ENCODE measurements around the gene NTSR1.

NTSR1 gene

DNA sequence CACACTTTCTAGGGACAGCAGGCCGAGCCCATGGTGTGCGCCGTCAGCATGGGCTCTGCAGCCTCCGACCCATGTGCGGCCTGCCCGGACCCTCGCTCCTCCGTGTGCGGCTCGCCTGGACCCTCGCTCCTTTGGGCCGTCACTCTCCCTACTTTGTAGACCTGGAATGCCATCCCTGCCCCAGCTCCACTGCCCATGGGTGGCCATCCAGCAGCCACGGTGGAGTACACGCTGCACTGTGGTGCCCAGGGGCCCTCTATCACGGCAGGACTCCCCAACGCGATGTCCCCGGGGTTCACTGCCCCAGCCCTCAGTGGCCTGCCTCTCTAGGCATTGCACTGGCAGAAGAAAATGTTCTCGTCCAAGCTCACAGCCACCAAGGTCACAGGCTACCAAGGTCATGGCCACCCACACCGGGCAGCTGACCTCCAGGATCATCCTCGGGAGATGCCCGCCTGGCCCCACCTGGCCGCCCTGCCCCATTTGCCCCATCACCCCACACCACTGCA, 63.5 kb downstream of the NTSR1 start:
- DNase-seq (ENCODE audit: low spot score) = no peak

DNA sequence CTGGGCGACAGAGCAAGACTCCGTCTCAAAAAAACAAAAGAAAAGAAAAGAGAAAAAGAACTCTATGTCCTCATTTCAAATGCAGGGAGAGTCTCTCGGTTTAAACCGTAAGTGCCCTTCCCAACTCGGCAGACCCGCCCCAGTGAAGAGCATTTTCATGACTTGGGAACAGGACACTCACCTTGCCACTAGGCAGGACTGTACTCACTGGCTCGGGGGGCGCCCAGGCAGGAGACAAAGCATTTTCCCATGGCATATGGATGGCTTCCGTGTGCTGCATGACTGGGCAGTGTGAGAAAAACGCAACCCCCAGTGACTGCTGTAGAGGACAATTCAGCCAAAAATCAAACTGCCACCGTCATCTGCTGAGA, 64.0 kb downstream of the NTSR1 start:
- DNase-seq (ENCODE audit: low spot score) = no peak

DNA sequence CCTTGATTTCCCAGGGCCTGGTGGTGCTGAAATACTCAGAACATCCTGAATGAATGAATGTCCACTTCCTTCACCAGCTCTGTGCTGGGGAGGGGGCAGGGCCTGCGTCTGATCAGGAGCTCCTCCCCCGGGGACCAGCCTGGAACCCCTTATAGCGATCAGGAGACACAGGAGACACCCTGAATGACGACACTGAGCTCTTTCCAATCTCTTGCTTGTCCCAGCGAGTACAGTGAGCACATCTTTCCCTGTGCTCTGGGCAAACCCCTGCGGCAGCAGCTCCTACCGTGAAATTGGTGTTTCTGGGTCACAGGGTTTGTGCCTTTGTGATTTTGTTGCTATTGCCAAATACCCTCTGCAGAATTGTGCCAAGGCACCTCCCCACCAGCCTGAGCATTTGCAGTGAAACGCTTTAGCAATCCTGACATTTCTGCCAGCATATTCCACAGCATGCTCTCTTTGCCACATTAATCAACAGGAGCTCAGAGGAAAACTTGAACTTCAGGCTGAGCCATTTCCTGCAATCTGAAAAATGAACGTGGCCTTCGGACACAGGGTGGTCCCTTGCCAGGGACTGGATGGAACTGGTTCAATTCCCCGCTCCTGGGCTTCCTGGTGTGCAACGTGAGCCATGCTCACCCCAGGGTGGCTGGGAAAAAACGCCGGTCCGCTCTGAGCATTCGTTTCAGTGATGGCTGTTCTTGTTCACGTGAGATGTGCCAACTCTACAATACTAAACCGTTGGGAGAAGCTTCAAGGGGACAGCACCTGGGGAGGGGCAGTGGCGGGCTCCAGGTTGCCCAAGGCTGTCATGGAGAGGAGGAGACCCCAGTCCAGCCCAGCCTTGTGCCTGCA, 64.6 kb downstream of the NTSR1 start:
- DNase-seq (ENCODE audit: low spot score) = no peak

DNA sequence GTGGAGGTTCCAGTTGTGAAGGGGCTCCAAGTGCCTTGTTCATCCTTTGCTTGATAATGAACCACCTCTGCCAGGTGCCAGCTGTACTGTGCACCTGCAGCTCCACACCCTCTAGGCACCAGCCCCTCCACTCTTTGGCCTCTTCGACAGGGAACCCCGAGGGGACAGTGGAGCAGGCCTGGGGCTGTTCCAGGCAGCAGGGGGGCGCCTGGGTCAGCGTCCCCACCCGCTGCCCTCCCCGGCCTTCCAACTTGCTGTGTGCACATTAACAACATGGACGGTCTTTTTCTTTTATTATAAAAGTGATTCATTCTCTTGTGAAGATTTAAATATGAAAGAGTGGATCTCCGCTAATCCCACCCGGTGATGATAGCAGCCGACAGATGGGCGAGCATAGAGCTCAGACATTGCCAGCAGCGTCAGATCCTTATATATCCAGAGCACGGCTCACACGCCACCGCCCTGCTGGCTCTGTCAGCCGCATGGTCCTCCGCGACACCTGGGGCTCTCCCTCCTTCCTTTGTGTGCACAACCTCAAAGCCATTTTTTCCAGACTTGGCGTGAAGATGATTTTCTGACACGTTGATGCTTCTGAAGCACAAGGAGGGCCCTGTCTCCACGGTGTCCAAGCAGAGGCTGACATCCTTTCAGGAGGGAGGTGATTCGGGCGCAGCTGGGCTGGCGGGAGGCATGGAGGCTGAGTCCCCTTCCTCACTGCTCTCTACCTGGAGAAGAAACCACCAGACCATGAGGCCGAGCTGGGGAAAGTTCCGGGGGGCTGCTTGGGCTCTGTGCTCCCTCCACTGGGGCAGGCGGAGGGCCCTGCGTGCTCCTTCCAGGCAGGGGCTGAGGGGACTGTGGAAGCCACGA, 65.4 kb downstream of the NTSR1 start:
- no peak for DNase-seq (ENCODE audit: low spot score)

DNA sequence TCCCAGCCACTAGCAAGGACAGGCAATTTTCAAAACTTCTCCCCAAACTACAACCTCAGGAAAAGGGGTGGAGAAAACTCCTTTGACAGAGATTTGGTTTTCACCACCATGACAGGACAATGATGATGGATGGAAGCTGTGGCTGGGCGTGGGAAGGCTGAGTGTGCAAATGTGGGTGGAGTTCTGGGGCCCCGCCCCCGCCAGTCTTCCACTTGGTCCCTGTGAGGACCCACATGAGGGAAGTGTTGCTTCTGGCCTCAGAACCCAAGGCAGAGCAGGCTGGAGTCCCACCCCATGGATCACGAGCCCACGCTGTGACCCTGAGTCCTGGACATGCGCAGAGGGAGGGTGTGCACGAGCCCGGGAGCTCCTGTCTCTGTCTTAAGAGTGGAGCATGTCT, 66.1 kb downstream of the NTSR1 start:
- DNase-seq (ENCODE audit: low spot score) = no peak

DNA sequence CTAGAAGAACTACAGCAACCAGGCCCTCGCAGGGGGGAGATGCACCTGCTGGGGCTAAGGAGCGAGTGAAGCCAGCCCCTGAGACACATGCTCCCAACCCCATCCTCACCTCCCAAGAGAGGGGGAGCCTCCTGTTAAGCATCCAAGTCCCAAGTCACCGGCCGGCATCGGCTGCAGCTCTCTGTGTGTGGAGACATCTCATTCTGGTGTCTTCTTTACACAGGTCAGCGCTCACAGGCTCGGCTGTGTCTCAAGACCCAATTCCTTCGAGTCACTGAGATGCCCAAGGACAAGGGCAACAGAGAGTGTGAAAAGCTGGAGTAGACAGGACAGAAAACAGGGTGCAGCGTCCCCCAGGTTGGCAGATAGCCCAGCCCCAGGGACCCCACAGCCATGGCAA, 66.6 kb downstream of the NTSR1 start:
- DNase-seq (ENCODE audit: low spot score) = no peak

DNA sequence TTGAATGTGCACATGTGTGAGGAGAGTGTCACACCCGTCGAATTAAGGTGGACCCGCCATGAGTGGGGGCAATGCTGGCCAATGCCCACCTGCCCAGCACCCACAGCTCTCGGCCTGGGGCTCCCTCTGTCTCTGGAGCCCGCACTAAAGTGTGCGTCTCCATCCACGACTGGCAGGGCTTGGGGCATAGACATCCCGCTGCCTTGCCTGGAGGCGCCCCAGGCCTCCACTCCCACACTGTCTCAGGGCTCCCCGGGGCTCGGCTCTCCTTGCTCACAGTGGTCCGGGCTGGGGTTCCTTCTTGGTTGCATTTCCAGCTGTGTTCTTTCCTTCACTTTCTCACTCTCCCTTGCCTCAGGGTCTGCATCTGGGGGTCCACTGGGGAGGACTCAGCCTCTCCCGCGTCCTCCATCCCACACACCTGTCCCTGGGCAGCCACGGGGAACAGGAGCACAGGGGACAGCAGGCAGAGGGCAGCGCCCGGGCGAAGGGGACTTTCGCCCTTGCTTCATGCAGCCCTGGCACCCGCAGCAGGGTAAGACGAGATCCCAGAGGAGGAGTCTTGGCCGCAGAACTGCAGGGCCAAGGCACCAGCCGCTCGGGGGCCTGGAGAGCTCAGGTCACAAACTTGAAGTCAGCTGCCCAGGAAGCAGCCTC, 67.5 kb downstream of the NTSR1 start:
- DNase-seq (ENCODE audit: low spot score) = no peak

DNA sequence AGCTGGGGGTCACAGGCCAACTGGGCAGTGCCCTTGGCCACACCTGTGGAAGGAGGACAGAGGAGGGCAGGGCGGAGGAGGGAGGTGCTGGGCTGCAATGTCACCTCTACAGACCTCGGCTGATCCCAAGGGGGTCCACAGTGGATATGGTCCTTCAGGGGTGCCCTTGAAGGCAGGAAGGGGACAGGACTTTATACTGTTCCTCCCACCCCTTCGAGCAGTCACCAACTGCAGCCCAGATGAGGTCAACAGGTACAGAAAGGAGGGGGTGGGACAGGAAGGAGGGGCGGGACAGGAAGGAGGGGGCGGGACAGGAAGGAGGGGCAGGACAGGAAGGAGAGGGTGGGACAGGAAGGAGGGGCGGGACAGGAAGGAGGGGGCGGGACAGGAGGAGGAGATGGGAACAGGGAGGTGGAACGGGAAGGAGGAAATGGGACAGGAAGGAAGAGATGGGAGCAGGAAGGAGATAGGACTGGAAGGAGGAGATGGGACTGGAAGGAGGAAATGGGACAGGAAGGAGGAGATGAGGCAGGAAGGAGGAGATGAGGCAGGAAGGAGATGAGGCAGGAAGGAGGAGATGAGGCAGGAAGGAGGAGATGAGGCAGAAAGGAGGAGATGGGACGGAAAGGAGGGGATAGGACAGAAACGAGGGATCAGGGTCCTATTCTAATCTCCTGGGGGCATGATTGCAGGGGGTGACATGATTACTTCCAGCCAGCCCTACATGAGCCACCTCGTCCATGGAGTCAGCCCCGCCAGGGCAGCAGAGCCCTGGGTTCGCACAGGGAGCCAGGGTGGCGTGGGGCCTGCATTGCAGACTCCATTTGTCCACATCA, 68.3 kb downstream of the NTSR1 start:
- DNase-seq (ENCODE audit: low spot score) = no peak

DNA sequence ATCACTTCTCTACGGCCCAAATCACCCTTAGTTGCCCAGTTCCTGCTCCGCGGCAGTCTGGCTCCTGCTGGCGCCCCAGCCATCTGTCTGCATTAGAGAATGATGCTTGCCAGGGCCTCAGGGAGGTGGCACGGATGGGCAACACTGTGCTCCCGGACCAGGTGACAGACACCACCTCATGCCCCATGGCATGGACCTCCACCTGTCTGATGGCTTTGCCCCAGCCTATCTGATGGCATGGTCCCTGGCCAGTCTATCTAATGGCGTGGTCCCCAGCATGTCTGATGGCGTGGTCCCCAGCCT, 68.8 kb downstream of the NTSR1 start:
- DNase-seq (ENCODE audit: low spot score) = no peak

DNA sequence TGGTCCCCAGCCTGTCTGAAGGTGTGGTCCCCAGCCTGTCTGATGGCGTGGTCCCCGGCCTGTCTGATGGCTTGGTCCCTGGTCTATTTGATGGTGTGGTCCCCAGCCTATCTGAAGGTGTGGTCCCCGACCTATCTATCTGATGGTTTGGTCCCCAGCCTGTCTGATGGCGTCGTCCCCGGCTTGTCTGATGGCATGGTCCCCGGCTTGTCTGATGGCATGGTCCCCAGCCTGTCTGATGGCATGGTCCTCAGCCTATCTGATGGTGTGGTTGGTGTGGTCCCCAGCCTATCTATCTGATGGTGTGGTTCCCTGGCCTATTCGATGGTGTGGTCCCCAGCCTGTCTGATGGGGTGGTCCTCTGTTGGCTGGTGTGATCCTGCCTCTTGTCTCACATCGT, 69.4 kb downstream of the NTSR1 start:
- DNase-seq (ENCODE audit: low spot score) = no peak

DNA sequence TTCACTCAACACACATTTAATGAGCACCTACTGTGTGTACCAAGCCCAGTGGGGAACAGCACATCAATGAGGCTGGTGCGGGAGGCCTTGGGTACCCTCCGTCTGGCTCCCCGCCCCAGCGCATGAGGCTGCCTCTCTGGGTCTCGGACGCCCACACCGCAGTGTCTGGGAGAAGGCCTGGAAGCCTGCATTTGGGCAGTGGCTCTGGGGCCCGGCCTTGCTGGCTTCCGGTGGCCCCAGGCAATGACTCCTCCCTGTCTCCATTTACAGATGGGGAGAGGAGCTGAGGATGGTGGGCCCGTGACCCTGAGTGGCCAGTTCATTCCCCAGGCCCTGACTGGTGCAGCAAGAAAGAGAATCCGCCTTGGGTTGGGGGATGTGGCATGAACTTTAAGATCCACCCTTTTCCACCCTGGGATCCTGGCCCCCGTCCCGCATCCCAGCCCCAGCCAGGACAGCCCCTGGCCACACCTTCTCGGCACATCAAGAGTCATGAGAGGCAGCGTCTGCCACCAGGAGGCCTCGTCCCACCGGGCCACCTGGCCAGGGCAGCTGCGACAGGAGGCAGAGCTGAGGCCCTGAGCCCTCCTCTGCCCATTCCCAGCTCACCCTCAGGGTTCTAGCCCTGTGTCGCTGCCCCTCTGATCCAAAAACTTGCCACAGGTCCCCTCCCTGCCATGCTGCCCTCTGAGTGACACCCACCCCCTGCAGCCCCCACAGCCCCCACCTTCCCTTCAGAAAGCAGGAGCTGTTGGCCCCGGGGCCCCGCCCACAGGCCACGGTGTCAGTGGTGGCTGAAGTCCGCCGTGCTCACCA, 70.2 kb downstream of the NTSR1 start:
- DNase-seq (ENCODE audit: low spot score) = no peak

DNA sequence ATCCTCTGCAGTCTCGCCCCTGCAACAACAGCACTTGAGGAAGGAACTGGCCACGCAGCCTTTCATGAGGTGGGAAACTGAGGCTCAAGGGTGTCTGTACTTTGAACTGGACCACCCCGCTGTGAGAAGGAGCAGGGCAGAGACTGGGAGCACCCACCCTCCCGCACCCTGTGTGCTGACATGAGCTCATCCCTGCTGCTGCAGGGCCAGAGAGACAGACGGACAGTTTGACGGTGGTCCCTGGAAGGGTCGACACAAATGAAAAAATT, 70.7 kb downstream of the NTSR1 start:
- DNase-seq (ENCODE audit: low spot score) = no peak

DNA sequence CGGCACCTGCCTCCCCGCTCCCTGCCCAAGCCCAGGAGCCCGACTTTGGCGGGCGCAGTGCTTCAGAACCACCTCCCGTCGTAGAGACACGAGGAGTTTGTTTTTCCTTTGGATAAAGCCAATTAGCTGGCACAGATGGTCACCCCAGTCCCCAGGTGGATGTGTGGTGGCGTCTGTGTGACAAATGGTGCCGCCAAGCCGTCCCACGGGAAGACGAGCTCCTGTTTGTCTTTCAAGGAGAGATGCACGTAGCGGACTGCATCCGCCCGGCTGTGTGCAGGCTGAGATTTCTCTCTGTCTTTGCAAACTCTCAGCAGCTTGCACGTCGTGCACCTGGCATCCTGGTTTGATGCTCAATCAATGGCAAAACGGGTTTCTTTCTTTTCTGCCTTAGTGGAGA, 71.6 kb downstream of the NTSR1 start:
- no peak for DNase-seq (ENCODE audit: low spot score)

DNA sequence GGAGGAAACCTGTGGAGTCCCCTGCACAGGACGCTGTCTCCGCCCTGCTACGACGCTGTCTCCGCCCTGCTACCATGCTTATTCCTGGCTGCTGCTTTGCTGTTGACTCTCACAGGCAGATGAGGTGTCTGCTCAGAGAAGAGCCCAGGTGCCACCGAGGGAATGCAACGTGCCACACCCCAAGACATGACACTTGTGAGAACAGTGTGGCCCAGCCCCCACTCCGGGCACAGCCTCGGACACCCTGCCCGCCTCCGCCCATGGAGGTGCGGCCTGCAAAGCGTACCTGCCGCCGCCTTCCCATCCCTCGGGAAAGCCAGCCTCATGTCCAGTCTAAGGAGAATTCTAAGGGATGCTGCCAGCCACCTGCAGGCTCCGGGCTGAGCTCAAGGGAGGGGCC, 72.1 kb downstream of the NTSR1 start:
- no peak for DNase-seq (ENCODE audit: low spot score)

DNA sequence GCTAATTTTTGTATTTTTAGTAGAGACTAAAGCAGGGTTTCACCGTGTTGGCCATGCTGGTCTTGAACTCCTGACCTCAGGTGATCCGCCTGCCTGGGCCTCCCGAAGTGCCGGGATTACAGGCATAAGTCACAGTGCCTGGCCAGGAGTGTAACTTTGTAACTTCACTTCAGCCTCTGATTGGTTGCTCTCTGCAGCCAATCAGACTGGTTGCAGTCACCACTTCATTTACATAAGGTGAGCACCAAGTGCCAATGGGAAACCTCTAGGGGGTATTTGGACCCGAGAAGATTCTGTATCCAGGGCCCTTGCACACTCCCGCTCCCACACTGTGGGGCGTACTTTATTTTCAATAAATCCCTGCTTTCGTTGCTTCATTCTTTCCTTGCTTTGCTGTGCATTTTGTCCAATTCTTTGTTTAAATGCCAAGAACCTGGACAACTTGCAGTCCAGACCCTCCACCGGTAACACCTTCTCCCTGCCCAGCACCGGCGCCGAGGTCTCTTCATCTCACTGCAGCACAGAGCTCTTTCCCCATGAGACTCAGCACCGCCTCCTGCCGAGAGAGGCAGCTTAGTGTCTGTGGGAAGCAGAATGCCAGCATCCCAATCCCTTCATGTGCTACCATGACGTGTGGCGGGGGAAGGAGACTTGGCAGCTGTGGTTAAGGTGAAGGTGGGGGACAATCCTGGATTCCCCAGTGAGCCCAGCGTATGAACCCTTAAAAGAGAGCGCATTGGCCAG, 73.7 kb downstream of the NTSR1 start:
- no peak for DNase-seq (ENCODE audit: low spot score)

DNA sequence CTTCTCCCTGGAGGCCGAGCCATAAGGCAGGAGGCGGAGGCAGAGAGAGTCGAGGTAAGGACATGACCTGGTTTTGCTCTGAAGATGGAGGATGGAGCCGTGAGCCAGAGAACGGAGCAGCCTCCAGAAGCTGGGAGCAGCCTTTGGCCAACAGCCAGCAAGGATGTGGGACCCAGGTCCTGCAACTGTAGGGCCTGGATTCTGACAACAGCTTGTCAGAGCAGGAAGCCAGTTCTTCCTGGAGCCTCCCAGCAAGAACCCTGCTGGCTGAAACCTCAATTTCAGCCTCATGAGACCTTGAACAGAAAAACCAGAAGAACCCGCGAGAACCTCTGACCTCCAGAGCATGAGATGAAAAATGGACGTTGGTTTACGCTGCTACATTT, 74.2 kb downstream of the NTSR1 start:
- no peak for DNase-seq (ENCODE audit: low spot score)

DNA sequence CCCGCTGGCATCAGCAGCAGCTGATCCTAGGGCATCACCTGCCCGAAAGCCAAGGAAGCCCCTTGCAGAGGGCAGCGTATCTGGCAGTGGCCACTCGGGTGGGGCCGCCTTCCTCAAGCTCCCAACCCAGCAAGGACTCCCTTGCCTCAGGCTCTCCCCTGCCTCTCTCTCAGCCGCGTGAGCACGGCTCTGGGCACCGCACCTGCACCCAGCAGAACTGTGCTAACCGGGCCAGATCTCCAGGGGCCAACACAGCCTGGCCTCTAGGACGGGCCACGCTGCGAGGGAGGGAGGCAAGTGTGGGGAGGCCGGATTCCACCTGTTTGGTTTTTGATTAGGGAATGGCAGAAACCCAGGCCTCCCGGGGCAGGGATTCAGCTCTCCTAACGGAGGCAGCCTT, 75.9 kb downstream of the NTSR1 start:
- DNase-seq (ENCODE audit: low spot score) = no peak

DNA sequence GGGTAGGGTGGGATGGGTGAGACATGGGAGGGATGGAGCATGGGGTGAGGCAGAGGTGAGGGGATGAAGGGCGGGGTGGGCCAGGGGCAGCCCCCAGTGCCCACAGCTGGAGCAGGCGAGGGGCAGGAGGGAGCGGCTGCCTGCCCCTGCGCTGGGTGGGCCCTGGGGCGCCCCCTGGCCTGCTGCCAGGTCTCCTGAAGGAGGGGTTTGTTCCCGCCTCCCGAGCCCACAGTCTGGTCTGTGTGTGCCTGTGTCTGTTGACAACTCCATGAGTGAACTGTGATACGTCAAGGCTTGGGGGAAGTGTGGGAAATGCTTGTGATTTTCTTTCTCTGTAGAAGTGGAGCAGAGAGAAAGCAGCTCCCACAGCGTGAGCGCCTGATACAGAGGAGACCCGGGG, 76.8 kb downstream of the NTSR1 start:
- no peak for DNase-seq (ENCODE audit: low spot score)

DNA sequence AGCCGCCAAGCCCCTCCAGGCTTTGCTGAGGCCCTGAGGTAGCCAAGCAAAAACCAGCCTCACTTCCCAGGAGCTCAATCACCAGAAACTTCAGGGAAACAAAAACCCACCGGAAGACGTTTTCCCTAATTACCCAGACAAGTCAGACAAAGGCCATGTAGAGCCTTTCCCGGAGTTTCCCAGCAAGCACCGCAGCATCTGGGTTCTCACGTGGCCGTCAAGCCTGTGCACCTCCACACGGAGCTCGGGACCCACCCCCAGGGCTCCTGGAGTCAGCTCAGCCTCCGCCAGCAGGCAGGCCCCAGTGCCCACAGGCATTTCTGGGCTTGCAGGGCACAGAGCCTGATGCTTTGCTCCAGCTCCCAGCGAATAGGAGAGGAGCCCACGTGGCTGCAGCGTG, 77.5 kb downstream of the NTSR1 start:
- DNase-seq (ENCODE audit: low spot score) = no peak

DNA sequence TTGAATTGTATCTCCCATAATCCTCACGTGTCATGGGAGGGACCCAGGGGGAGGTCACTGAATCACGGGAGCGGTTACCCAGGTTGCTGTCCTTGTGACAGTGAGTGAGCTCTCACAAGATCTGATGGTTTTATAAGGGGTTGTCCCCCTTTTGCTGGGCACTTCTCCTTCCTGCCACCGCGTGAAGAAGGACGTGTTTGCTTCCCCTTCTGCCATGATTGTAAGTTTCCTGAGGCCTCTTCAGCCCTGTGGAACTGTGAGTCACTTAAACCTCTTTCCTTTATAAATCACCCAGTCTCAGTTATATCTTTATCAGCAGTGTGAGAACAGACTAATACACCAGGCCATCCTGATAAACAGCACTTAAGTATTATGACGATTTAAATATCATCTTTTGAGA, 78.7 kb downstream of the NTSR1 start:
- DNase-seq (ENCODE audit: low spot score) = no peak

DNA sequence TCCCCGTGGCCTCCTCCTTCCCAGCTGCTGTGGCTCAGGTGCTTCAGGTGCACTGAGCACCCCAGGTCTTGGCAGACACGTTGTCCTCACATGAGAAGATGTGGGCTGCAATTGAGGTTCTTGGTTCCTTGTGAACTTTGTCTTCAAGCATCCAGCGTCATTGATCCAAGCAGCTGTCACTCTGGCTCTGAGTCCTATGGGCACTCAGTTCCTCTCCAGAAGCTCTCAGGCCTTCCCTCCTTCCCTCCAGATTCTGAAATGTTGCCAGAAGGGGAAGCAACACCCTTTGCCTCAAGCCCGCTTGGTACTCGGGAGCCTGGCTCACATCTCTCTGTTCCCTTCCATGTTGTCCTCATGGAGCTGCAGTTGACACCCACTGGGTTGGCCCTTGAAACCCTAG, 79.2 kb downstream of the NTSR1 start:
- DNase-seq (ENCODE audit: low spot score) = no peak

Measured in ecto neural progenitor cell (in vitro differentiated cells).